KBM-7 (cell line): ENCODE data around the gene RFT1.

Source experiments
- DNase-seq: peaks from one replicate; pipeline ENCODE4 v3.0.0-alpha.2; 2015
- in situ Hi-C: fragments of 300-500 bp; cut with MboI; formaldehyde crosslinking; loops from 2 replicates; pipeline ENCODE4 v1.14.3; 2020; ENCODE audit warnings: low sequenced_read_pairs, low pct_unique_long_range_greater_than_20kb, mixed read lengths

The RFT1 gene, protein sequence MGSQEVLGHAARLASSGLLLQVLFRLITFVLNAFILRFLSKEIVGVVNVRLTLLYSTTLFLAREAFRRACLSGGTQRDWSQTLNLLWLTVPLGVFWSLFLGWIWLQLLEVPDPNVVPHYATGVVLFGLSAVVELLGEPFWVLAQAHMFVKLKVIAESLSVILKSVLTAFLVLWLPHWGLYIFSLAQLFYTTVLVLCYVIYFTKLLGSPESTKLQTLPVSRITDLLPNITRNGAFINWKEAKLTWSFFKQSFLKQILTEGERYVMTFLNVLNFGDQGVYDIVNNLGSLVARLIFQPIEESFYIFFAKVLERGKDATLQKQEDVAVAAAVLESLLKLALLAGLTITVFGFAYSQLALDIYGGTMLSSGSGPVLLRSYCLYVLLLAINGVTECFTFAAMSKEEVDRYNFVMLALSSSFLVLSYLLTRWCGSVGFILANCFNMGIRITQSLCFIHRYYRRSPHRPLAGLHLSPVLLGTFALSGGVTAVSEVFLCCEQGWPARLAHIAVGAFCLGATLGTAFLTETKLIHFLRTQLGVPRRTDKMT

DNA sequence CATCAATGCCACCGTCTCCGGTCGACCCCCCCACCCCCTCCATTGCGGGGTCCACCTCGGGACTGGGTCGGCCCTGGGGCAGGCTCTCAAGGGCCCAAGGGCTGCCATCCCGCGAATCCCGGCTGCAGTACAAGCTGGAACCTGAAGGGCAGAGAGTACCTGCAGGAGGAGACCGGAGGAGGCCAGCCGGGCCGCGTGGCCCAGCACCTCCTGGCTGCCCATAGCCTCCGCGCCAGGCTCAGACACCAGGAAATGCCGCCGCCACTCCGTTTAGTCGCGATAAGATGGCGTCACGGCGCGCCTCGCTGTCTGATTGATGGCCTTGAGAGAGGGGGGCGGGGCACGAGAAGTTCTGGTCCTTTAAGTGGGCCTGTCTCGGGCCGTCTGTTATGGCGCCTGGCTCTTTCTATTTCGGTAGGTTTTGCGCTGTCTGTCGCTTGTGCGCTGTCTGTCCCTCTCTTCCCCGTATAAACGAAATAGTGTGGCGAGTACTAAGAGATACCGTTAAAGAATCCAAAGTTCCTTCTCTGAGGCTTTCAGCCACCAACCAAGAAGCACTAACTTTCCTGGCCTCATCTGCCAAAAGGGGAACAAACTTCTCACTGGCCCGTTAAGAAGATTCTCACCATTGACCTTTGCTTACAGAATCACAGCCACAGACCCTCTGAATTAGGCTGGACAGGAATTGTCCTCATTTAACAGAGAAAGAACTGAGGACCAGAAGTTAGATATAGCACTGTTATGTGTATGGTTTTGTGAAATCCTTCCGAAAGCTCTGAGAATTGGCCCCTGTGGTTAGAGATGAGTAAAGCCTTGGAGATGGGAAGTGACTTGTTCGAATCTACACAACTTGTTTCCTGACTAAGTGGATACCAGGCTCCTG lies at the start of gene RFT1:
RFT1 (minus strand) TSS at position 257 of the 883 bp plus-strand sequence; CDS start at position 222, 35 bp downstream.
- in situ Hi-C loops: no loop called here
- peak; percentile 97 for DNase-seq

DNA sequence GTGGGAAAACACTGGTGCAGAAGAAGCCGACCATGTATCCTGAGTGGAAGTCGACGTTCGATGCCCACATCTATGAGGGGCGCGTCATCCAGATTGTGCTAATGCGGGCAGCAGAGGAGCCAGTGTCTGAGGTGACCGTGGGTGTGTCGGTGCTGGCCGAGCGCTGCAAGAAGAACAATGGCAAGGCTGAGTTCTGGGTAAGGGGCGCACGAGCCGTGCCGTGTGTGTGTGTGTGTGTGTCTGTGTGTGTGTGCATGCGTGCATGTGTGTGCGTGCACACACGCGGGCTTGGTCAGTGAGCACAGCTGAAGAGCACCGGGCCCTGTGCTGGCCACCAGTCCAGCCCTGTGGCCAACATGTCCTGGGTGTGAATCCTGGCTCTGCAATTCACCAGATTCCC lies 49.3 kb upstream of the RFT1 start:
- in situ Hi-C loops: no loop called here
- DNase-seq: no peak

DNA sequence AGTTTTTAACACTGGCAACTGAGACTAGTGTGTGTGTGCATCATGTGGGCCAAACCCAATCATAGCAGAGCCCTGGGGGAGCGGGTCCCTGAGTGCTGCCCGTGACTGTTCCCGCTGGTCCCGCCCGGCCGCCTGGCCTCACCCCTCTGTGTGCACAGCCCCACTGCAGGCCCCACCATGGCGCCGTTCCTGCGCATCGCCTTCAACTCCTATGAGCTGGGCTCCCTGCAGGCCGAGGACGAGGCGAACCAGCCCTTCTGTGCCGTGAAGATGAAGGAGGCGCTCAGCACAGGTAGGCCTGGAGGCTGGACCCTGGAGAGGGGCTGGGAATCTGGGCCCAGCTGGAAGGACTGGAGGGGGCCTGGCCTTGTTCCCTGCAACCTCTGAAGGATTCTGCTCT lies 48.0 kb upstream of the RFT1 start:
- in situ Hi-C loops: no loop called here
- no peak for DNase-seq

DNA sequence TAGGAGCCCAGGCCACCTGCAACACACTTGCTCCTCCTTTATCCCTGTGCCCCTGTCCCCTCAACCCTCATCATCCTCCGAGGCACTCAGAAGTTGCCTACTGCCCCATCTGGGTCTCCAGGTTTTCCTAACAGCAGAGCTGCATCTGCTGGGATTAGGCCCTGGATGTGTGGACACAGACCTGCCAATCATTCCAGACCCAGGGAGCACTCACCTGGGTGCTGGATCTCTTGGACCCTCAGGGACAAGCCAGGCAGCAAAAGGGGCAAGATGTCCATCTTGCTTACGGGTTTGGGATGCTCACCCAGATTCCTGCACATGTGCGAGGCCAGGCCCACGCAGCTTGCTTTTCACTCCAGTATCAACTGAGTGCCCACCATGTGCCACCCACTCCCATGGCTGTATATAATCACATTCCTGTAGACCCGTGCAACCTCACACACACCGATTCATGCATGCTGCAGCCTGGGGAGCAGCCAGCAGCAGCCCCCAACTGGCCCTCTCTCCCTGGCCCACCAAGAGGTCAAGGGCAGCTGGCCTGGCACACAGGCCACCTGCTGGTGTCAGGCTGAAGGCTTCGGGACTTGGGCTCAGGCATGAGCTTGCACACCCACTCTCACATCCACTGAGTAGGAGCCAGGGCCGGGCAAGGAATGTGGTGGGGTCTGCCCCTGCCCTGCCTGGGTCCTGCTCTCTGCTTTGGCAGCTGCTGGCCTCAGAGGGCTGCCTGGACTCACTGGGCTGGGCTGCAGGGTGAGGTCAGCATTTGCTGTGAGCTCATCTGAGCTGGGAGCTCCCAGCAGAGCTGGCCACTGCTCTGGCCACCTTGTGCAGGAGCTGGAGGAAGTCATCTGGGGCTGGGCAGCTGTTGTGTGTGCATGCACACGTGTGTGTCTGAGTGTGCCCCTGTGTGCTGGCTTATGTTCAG lies 45.6 kb upstream of the RFT1 start:
- in situ Hi-C loops: no loop called here
- no peak for DNase-seq

DNA sequence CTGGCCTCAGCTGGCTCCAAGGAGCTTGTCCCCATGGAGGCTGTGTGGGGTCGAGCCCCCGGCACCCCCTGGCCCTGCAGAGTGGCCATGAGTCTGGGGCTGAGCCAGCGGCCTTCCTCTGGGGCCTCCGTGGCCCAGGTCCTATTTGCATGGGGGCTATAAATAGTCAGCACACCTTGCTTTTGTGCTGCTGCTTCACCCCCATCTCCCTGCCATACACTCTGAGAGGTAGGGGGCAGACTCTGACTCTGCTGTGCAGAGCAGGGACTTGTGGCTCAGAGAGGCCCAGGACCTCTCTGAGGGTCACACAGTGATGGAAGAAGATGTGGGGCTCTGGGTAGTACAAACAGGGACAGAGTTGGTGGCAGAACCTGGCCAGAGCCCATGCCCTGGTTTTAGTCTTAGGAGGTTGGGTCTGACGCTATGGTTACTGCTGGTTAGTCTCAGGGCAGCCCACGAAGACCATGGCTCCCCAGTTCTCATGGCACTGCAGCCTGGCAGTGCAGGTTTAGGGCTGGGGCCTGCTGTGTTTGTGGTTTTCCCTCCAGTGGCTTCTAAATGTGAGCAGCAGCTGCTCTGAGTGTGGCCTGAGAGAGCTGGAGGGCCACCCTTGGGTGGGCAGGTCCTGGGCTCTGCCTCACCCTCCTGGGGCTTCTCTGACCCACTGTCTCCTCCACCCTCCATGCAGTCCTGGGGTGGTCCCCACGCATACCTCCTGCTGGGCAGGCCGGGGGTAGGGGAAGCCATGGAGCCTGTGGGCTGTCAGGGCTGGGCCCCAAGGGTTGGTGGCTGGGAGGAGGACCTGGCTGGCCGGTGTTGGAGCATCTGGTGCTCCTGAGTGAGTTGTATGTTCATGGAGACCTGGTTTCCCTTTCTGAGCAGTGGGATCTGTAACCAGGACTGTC lies 44.4 kb upstream of the RFT1 start:
- no peak for DNase-seq
- in situ Hi-C loops: no loop called here

DNA sequence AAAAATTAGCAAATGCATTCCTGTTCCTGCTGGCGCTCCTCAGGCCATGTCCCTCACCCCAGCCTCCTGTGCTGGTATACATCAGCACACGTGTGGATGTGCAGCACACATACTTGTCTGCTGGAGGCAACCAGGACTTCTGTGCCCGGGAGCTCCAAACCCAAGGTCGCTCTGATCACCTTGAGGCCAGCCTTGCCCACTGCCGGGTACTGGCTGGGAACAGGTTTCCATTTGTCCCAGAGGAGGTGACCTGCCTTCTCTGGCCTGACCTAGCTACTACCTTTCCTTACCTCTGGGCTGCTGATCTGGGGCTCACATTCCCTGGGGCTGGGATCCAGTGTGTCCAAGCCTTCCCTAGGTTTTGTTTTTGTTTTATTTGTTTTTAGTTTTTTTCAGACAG lies 42.9 kb upstream of the RFT1 start:
- DNase-seq: no peak

DNA sequence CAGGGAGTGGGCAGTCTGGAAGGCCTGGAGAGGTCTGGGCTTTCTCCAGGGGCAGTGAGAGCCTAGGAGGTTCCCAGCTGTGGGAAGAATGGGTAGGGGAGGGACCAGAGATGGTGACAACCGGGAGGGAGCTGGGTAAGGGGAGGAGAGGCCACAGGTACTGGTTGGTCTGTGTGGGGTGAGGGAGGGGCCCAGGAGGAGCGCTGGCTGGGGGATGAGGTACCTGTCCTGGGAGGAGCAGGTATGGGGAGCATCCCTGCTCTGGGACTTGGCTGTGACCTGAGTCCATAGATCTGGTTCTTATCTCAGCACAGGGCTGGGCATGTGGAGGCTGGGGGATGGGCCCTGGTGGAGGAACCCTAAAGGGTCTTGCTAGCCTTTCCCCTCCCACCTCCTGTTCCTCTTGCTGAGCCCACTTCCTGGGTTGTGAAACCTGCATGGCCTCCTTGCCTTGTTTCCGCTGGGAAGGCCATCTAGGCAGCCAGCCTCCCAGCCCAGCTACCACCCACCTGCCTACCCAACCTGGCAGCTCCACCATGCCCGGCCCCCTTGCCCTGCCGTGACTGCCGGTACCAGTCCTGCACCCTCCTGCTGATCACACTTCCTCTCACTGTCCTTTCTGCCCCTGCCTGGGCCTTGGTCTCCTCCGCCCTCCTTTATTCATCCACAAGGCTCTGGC lies 41.7 kb upstream of the RFT1 start:
- in situ Hi-C loops: no loop called here
- peak; percentile 66 for DNase-seq

More for the DNA sequence above, 42.9 kb upstream of the RFT1 start:
- in situ Hi-C loops: no loop called here

DNA sequence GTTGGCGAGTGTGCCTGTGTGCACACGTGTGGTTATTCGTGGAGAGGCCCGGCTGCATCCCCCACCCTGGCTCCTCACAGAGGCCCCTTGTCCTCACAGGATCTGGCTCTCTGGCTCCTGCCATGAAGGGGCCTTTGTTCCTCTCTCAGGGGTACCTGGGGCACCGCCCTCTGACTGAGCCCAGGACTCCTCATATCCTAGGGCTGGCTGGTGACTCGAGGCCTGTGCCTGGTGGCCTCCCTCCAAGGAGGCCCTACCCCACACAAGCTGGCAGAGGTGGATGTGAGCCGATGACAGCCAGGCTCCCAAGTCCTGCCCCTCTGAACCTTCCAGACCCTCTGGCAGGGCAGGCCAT lies 40.8 kb upstream of the RFT1 start:
- no peak for DNase-seq
- in situ Hi-C loops: no loop called here

DNA sequence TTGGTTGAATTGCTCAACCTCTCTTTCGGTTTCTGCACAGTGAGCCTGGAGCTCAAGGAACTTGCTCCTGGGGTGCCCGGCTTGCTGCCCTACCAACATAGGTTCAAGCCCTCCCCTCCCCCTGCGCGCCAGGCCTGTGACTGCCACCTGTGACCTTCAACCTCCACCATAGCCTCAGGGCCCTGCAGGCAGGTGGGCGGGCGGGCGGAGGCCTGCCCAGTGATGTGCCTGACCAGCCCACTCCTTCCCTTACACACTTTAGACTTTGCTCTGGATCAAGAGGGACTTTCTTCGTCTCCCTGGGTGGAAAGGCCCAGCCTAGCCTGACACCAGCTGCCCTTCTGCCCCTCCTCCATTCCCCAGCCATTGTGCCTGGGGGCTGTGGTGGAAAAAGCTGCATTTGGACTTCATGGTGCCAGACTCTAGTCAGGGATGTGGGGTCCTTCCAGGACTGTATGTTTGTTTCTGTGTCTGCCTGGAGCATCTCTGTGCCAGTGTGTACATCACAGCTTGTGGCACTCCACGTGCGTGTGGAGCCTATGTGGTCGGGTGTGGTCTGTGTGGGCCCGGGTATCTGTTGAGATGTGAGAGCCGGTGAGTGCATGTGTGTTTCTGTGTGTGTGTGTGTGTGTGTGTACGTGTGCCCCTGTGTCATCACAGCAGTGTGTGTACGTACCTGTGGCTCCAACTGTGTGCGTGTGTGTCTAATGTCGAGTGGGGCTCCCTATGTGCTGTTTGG lies 40.3 kb upstream of the RFT1 start:
- in situ Hi-C loops: no loop called here
- peak; percentile 73 for DNase-seq

DNA sequence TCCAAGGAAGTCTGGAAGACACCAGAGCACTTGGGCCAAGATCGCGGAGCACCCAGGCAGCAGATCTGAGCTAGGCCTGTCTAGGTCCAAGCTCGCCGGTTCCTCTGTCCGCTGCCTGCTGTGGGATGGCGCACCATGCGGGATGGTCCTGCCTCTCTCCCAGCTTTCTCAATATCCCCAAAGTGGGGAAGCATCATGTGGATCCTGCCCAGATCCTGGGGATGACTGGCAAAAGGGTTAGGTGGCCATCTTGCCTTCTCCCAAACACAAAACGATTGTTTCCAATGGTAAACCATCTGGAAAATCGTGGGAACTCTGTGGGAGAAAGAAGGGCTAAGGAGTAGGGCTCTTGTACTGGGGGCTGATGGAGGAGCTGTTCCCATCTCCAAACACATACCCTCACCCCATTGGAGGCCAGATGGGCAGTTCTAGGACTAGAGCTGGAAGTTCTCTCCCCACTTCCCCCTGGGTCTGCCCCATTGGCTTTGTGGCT lies 39.6 kb upstream of the RFT1 start:
- in situ Hi-C loops: no loop called here

DNA sequence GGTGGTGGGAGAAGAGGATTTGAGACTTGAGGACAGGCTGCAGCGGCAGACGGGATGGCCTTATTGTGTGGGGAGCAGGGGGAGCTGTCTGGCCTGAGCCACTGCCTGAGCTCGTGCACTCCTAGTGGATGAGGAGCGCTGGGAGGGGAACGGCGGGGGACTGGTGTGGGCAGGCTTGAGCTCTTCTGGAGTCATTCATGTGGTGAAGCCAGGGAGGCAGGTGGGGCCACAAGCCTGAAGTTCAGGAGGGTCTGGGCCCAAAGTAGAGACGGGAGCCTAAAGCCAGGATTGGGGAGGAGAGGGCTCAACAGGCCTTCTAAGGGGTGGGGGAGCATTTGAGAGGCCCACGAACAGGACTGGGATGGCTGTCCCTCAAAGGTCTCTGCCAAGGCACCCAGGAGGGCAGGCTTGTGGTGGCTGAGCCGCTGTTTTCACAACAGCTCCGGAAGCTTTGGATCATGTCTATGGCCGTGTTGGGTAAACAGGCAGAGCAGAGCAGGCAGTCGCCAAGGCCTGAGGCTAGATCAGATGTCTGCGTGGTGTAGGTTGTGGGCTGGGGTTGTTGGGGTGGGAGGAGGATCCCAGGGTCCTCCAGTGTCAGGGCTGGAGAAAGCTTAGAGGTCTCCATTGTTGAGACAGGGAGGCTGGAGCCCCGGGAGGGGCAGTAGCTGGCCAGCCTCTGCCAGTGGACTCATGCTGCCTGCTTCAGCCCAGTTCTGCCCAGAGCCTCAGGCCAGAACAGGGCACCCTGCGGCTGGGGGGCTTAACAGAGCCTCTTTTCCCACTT lies 39.0 kb upstream of the RFT1 start:
- in situ Hi-C loops: no loop called here
- peak; percentile 72 for DNase-seq

More for the DNA sequence above, 39.6 kb upstream of the RFT1 start:
- DNase-seq: no peak

DNA sequence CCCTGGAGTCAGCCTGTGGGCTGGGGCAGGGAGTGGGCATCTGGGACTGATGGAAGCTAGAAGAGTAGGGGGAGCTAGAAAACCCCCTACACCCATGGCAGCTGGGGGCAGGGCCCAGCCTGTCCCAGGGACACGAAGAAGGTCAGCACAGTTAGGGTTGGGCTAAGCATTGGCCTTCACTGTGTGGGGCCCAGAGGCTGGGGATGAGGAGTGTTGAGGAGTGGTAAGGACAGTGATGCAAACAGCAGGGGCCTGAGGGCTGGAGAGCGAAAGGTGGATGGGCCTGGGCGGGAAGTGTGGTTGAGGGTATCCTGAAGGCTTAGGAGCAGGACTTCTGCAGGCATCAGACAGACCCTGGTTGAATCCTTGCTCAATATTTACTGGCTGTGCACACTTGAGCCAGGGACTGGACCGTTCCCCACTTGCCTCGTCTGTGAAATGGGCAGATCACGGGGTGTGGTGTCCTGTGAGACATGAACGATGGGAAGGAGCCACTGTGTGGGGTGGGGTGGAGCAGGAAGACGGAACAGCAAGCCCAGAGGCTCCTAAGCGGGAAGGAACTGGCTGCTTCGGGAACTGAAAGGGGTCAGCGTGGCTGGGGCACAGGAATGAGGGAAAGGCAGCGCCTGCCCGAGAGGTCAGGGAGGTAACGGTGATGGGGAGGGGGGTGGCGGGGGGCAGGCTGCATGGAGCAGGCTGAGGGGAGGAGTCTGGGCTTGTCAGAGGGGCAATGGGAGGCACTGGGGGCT lies 38.1 kb upstream of the RFT1 start:
- no peak for DNase-seq
- in situ Hi-C loops: no loop called here

DNA sequence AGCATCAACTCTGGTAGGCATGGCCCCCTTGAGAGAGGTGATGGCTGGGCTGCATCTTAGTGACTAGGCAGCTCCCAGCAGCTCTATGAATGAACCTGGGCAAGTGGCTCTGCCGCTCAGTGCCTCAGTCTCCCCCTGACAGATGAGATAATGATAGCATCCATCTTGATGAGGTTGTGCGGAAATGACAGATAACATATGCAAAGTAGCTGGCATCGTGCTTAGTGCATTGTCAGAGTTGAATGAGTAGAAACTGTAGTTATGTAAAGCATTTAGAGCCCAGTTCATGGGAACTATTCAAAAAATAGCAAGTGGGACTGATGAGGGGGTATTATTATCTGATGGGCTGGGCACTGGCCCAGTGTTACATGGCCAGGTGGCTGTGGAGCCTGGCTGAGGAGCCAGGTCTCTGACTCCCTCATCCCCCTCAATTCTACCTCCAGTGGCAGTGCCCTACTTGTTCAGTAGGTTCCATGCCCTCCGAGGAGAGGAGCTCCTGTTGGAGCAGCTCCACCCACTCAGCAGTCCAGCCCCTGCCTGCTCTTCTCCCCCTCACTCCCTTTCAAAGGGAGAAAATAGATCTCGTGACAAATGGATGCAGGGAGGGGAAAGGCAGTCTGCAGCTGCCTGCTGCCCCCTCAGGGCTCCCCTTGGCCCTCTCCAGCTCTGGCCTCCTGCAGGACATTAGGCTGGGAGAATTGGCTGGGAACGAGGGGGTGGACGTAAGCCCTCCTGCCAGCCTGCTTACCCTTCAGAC lies 37.4 kb upstream of the RFT1 start:
- in situ Hi-C loops: no loop called here
- DNase-seq: peak; percentile 41

DNA sequence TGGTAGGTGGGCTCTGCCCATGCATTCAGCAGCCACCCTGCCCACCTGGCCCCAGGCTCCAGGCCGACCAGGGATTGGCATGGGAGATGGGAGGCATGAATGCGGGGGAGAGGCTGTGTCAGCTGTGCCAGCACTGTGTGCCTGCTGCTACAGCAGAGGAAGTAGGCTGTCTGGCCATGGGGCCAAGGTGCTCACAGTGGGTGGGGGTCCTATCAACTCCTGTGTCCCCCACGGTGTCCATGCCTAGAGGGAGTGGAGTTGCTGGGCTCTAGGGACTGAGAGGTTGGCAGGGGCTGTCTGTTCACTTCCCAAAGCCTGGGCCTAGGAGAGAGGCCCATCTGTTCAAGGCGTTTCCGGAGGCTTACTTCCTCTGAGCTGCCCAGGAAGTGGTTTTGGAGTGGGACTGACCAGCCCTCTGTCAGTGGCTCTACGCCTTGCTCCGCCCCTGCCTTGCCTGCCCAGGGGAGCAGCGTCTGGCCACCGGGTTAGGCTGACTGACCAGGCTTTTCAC lies 36.6 kb upstream of the RFT1 start:
- DNase-seq: peak; percentile 83

DNA sequence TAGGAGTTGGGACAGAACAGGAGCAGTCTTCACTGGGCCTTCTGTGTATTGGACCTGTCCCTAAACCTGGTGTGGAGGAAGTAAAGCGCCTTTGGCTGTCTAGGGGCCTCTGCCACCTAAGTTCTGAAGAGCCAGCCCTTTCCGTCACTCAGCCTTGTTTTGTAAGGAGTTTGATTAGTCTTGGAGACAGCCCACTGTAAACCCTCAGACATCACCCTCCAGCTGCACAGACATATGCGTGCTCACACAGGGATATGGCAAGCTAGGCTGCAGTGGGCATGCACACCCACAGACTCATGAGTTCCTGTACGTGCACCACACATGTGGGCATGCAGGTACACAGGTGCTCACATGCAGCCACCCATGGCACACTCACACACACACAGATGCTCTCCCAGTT lies 36.0 kb upstream of the RFT1 start:
- in situ Hi-C loops: no loop called here
- DNase-seq: peak; percentile 8

More for the DNA sequence above, 36.6 kb upstream of the RFT1 start:
- in situ Hi-C loops: no loop called here
